RWPE1 (cell line): ENCODE measurements around the gene CTRL.

Experiments used
- CTCF ChIA-PET: fragments of 350-600 bp; sonication (Branson Sonifier 250); formaldehyde crosslinking; extraction: SDS; loops from one replicate; lab custom pipeline; 2021; lab: Yijun Ruan, JAX
- POLR2A ChIA-PET: fragments of 400-600 bp; formaldehyde crosslinking; extraction: SDS; loops from one replicate; lab custom pipeline; 2020; ENCODE audit warnings: antibody characterized with exemption; ENCODE audit not compliant: low non-redundant PET; lab: Yijun Ruan, JAX
- DNase-seq: peaks from one replicate; pipeline ENCODE4 v3.0.0; 2012; ENCODE audit warnings: low spot score
- H3K27ac ChIP-seq: fragments of 450-650 bp; 2 replicates; pipeline ENCODE4 v1.5.1; 2017
- CTCF ChIP-seq: fragments of 450-650 bp; conservative IDR thresholded peaks from 2 replicates; pipeline ENCODE4 v1.5.1; 2017; ENCODE audit warnings: low read depth, mild to moderate bottlenecking

CTRL gene

GRCh38 chr16:67885976-67886375 lies 45.7 kb downstream of the CTRL start:
- no peak for TF ChIP-seq CTCF
- no peak for DNase-seq
- POLR2A ChIA-PET, result no interaction called here

GRCh38 chr16:67885545-67885944 lies 46.1 kb downstream of the CTRL start:
- POLR2A ChIA-PET, result interaction anchor here (0.6 kb wide), 1 partner anchor 28 kb away, joined by 3 read pairs; no protein-coding TSS in a partner anchor
- peak overlapping the region; percentile 77 for H3K27ac ChIP-seq
- CTCF ChIA-PET, result interaction anchor here (0.7 to 2.6 kb wide), 3 partner anchors 43 to 69 kb away, joined by 3 to 14 read pairs (median 10); no protein-coding TSS in a partner anchor

More at GRCh38 chr16:67885976-67886375, 45.7 kb downstream of the CTRL start:
- CTCF ChIA-PET, result interaction anchor here (0.7 to 2.0 kb wide), 2 partner anchors 42 to 70 kb away, joined by 3 to 10 read pairs; no protein-coding TSS in a partner anchor
- H3K27ac ChIP-seq, result peak overlapping the region; percentile 77

GRCh38 chr16:67884684-67885083 lies 47.0 kb downstream of the CTRL start, which contains the start of gene NRN1L:
NRN1L (plus strand) TSS chr16:67884885; CDS start chr16:67884904, 19 bp downstream.
- peak; percentile 98 for DNase-seq
- CTCF ChIA-PET, result interaction anchor here (0.6 to 2.6 kb wide), 8 partner anchors 13 to 211 kb away, joined by 3 to 15 read pairs (median 8); partner anchors contain the start of gene PSMB10
- POLR2A ChIA-PET, result no interaction called here
- TF ChIP-seq CTCF, result no peak
- H3K27ac ChIP-seq, result peak within 1 kb of the TSS; percentile 77

More at GRCh38 chr16:67885545-67885944, 46.1 kb downstream of the CTRL start:
- no peak for DNase-seq
- TF ChIP-seq CTCF, result no peak

- peak; percentile 72 for DNase-seq
- peak; percentile 87 for TF ChIP-seq CTCF
Measured at GRCh38 chr16:67883872-67884261, 47.8 kb downstream of the CTRL start.

GRCh38 chr16:67883146-67883871 lies 48.4 kb downstream of the CTRL start:
- no peak for TF ChIP-seq CTCF
- POLR2A ChIA-PET, result no interaction called here
- CTCF ChIA-PET, result interaction anchor here (0.6 to 3.0 kb wide), 25 partner anchors 8 to 364 kb away, joined by 3 to 19 read pairs (median 4); partner anchors contain the start of gene PSMB10
- no peak for DNase-seq
- peak overlapping the region; percentile 77 for H3K27ac ChIP-seq

More at GRCh38 chr16:67883872-67884261, 47.8 kb downstream of the CTRL start:
- peak overlapping the region; percentile 77 for H3K27ac ChIP-seq
- POLR2A ChIA-PET, result no interaction called here
- CTCF ChIA-PET, result interaction anchor here (0.6 to 3.0 kb wide), 24 partner anchors 9 to 364 kb away, joined by 3 to 19 read pairs (median 4); partner anchors contain the start of gene PSMB10

GRCh38 chr16:67882374-67883145 lies 49.1 kb downstream of the CTRL start:
- peak overlapping the region; percentile 77 for H3K27ac ChIP-seq
- no peak for TF ChIP-seq CTCF
- CTCF ChIA-PET, result interaction anchor here (0.6 to 3.0 kb wide), 10 partner anchors 9 to 147 kb away, joined by 3 to 19 read pairs (median 6); partner anchors contain the start of genes EDC4 and PSMB10
- no peak for DNase-seq
- POLR2A ChIA-PET, result no interaction called here
